ENCODE results near the gene WWTR1.

- TF ChIP-seq CTCF (IDR thresholded peaks at IDR 0.05; ENCODE audit: low read depth, low read length, missing input control) (no peak), RAD21 (IDR thresholded peaks at IDR 0.05) (no peak), TAF1 (conservative IDR thresholded peaks at IDR 0.05) (no peak), HNF4A (conservative IDR thresholded peaks at IDR 0.05) (no peak), REST (IDR thresholded peaks at IDR 0.05) (no peak), YY1 (IDR thresholded peaks at IDR 0.05) (no peak), FOXA1 (IDR thresholded peaks at IDR 0.05) (no peak)
Observed at GRCh38 chr3:149587383-149587782, 70.4 kb downstream of the WWTR1 start.

Measured in liver (tissue), 3 donors.